Measurements from ENCODE around the gene FALEC.
A peak's percentile ranks its signal among the peaks of the same experiment; 100 is the strongest.
"Not testable (repeated sequence)": the region's sequence is repeated elsewhere in the genome, so short reads cannot be mapped to it uniquely, and the experiment has no call there.

FALEC gene

GRCh38 chr1:150579110-150579944 is 63.8 kb downstream of the FALEC start, which contains the start of gene MCL1:
MCL1 (minus strand) TSS chr1:150579610; CDS start chr1:150579530, 80 bp downstream.
- peak; percentile 97 for DNase-seq (ENCODE audit: low read depth)
- H3K4me3 ChIP-seq (replicated peaks; ENCODE audit: low read depth, low read length) = peak within 1 kb of the TSS; percentile 91
- TF ChIP-seq, protein P1, sequence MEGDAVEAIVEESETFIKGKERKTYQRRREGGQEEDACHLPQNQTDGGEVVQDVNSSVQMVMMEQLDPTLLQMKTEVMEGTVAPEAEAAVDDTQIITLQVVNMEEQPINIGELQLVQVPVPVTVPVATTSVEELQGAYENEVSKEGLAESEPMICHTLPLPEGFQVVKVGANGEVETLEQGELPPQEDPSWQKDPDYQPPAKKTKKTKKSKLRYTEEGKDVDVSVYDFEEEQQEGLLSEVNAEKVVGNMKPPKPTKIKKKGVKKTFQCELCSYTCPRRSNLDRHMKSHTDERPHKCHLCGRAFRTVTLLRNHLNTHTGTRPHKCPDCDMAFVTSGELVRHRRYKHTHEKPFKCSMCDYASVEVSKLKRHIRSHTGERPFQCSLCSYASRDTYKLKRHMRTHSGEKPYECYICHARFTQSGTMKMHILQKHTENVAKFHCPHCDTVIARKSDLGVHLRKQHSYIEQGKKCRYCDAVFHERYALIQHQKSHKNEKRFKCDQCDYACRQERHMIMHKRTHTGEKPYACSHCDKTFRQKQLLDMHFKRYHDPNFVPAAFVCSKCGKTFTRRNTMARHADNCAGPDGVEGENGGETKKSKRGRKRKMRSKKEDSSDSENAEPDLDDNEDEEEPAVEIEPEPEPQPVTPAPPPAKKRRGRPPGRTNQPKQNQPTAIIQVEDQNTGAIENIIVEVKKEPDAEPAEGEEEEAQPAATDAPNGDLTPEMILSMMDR (IDR thresholded peaks at IDR 0.05; ENCODE audit: low read length, missing control alignments) = no peak

- TF ChIP-seq, protein P1 (IDR thresholded peaks at IDR 0.05; ENCODE audit: low read length, missing control alignments) = no peak
- no peak for DNase-seq (ENCODE audit: low read depth)
Measured at GRCh38 chr1:150579945-150580642, 64.5 kb downstream of the FALEC start.

DNA sequence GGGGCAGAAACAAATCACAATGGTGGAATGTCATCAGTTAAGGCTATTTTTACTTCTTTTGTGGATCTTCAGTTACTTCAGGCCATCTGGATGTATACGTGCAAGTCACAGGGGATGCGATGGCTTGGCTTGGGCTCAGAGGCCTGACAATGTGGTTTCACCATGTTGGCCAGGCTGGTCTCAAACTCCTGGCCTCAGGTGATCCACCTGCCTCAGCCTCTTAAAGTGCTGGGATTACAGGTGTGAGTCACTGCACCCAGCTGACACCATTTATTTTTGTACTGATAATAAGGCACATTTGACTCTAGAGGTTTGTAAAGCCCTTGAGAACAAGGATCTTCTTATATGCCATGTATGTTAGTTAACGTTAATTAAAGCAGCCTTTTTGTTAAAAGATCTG is 65.4 kb downstream of the FALEC start:
- not testable (repeated sequence) for H3K4me3 ChIP-seq (replicated peaks; ENCODE audit: low read depth, low read length); DNase-seq (ENCODE audit: low read depth)

More at GRCh38 chr1:150579945-150580642, 64.5 kb downstream of the FALEC start:
- H3K4me3 ChIP-seq (replicated peaks; ENCODE audit: low read depth, low read length) = peak overlapping the region; percentile 51

DNA sequence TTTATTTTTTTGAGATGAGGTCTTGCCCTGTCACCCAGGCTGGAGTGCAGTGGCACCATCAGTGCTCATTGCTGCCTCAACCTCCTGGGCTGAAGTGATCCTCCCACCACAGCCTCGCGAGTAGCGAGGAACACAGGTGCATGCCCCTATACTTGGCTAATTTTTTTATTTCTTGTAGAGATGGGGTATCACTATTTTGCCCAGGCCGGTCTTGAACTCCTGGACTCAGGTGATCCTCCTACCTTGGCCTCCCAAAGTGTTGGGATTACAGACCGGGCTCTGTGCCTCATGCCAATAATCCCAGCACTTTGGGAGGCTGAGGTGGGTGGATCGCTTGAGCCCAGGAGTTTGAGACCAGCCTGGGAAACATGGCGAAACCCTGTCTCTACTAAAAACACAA is 65.9 kb downstream of the FALEC start:
- DNase-seq (ENCODE audit: low read depth) = not testable (repeated sequence)

DNA sequence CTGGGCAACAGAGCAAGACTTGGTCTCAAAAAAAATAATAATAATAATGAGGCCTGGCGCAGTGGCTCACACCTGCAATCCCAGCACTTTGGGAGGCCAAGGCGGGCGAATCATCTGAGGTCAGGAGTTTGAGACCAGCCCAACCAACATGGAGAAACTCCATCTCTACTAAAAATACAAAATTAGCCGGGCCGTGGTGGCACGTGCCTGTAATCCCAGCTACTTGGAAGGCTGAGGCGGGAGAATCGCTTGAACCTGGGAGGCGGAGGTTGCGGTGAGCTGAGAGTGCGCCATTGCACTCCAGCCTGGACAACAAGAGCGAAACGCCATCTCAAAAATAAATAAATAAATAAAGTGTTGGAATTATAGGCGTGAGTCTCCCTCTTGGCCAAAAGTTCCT is 66.4 kb downstream of the FALEC start:
- not testable (repeated sequence) for DNase-seq (ENCODE audit: low read depth); H3K4me3 ChIP-seq (replicated peaks; ENCODE audit: low read depth, low read length)

More for the DNA sequence above, 65.9 kb downstream of the FALEC start:
- H3K4me3 ChIP-seq (replicated peaks; ENCODE audit: low read depth, low read length) = not testable (repeated sequence)

- peak; percentile 36 for DNase-seq (ENCODE audit: low read depth)
- TF ChIP-seq, protein P1 (IDR thresholded peaks at IDR 0.05; ENCODE audit: low read length, missing control alignments) = no peak
- no peak overlapping the region for H3K4me3 ChIP-seq (replicated peaks; ENCODE audit: low read depth, low read length)
Measured at GRCh38 chr1:150582371-150582770, 66.8 kb downstream of the FALEC start.

Measured in fibroblast of pulmonary artery (primary cell).